KOPT-K1 (cell line): ENCODE data around the gene PRSS48.
"Not testable (repeated sequence)": the region's sequence is repeated elsewhere in the genome, so short reads cannot be mapped to it uniquely, and the experiment has no call there.

Experiments
- H3K27ac ChIP-seq: fragments of 200-600 bp; sonication (generic); 2 replicates; pipeline ENCODE4 v1.5.1; 2016; ENCODE audit warnings: antibody characterized with exemption, mild to moderate bottlenecking, low read depth, low read length; ENCODE audit not compliant: poor library complexity, severe bottlenecking
- H3K36me3 ChIP-seq: fragments of 200-600 bp; sonication (generic); 2 replicates; pipeline ENCODE4 v1.5.1; 2017; ENCODE audit warnings: antibody characterized with exemption, mild to moderate bottlenecking, low read length, moderate library complexity; ENCODE audit not compliant: insufficient read depth
- H3K9me3 ChIP-seq: fragments of 200-600 bp; sonication (generic); 2 replicates; pipeline ENCODE4 v1.5.1; 2017; ENCODE audit warnings: antibody characterized with exemption, low read length, mild to moderate bottlenecking; ENCODE audit not compliant: insufficient read depth, poor library complexity, severe bottlenecking

PRSS48 gene

GRCh38 chr4:151319490-151319889 is 42.5 kb downstream of the PRSS48 start:
- no peak overlapping the region for H3K27ac ChIP-seq
- H3K9me3 ChIP-seq, result no peaks in the 10 kb centered on the region
- no peaks in the 10 kb centered on the region for H3K36me3 ChIP-seq

GRCh38 chr4:151321586-151321985 is 44.6 kb downstream of the PRSS48 start:
- Histone ChIP-seq H3K36me3 (no peaks in the 10 kb centered on the region), H3K27ac (no peak overlapping the region), H3K9me3 (no peaks in the 10 kb centered on the region)

- H3K27ac ChIP-seq, H3K36me3 ChIP-seq, H3K9me3 ChIP-seq: not testable (repeated sequence)
Observed at GRCh38 chr4:151322161-151322560, 45.2 kb downstream of the PRSS48 start.

GRCh38 chr4:151322570-151322969 is 45.6 kb downstream of the PRSS48 start:
- no peaks in the 10 kb centered on the region for H3K36me3 ChIP-seq
- no peaks in the 10 kb centered on the region for H3K9me3 ChIP-seq
- no peak overlapping the region for H3K27ac ChIP-seq

GRCh38 chr4:151323667-151324066 is 46.7 kb downstream of the PRSS48 start:
- Histone ChIP-seq H3K27ac (no peak overlapping the region), H3K36me3 (no peaks in the 10 kb centered on the region), H3K9me3 (no peaks in the 10 kb centered on the region)

- Histone ChIP-seq H3K36me3 (no peaks in the 10 kb centered on the region), H3K27ac (no peak overlapping the region), H3K9me3 (no peaks in the 10 kb centered on the region)
Observed at GRCh38 chr4:151324124-151324751, 47.3 kb downstream of the PRSS48 start.

- Histone ChIP-seq H3K36me3 (no peaks in the 10 kb centered on the region), H3K27ac (no peak overlapping the region)
Observed at GRCh38 chr4:151324752-151325110, 47.8 kb downstream of the PRSS48 start.

GRCh38 chr4:151325111-151325948 is 48.4 kb downstream of the PRSS48 start, which contains the start of gene SH3D19:
TSS of gene SH3D19 (minus strand) at chr4:151325605. CDS start at chr4:151325352, 253 bp downstream.
- no peak within 1 kb of the TSS for H3K27ac ChIP-seq

More at GRCh38 chr4:151324752-151325110, 47.8 kb downstream of the PRSS48 start:
- no peaks in the 10 kb centered on the region for H3K9me3 ChIP-seq

GRCh38 chr4:151325949-151326246 is 48.9 kb downstream of the PRSS48 start:
- H3K9me3 ChIP-seq, result no peaks in the 10 kb centered on the region
- H3K27ac ChIP-seq, result no peak overlapping the region
- no peaks in the 10 kb centered on the region for H3K36me3 ChIP-seq

More at GRCh38 chr4:151325111-151325948, 48.4 kb downstream of the PRSS48 start, which contains the start of gene SH3D19:
- H3K36me3 ChIP-seq, result no peaks in the 10 kb centered on the region
- H3K9me3 ChIP-seq, result no peaks in the 10 kb centered on the region

GRCh38 chr4:151329217-151330007 is 52.5 kb downstream of the PRSS48 start:
- no peaks in the 10 kb centered on the region for H3K36me3 ChIP-seq
- H3K27ac ChIP-seq, result no peak overlapping the region
- no peaks in the 10 kb centered on the region for H3K9me3 ChIP-seq

GRCh38 chr4:151331276-151332042 is 54.5 kb downstream of the PRSS48 start:
- Histone ChIP-seq H3K27ac (no peak overlapping the region), H3K9me3 (no peaks in the 10 kb centered on the region), H3K36me3 (no peaks in the 10 kb centered on the region)

GRCh38 chr4:151339467-151339866 is 62.5 kb downstream of the PRSS48 start:
- no peak overlapping the region for H3K27ac ChIP-seq
- H3K9me3 ChIP-seq, result no peaks in the 10 kb centered on the region
- H3K36me3 ChIP-seq, result no peaks in the 10 kb centered on the region

GRCh38 chr4:151340751-151341385 is 63.9 kb downstream of the PRSS48 start:
- H3K9me3 ChIP-seq, result peaks cover 9% of the 10 kb centered on the region

More at GRCh38 chr4:151340751-151341385, 63.9 kb downstream of the PRSS48 start:
- Histone ChIP-seq H3K27ac (no peak overlapping the region), H3K36me3 (no peaks in the 10 kb centered on the region)
